ENCODE results near the gene ANGPTL4. TPM values are rescaled to one million over a fixed set of nuclear protein-coding genes. Genes with fewer than 3 reads are reported as not detected.

The ANGPTL4 gene
- total and polyA plus RNA-seq, 2 of the 13 experiments (the other 11 are each of a cell fraction or from before 2014, with no cell fraction given) = 0.80 to 21.7 TPM

GRCh38 chr19:8363803-8364771 is at the start of gene ANGPTL4 (continued):
- TF ChIP-seq, protein P1, sequence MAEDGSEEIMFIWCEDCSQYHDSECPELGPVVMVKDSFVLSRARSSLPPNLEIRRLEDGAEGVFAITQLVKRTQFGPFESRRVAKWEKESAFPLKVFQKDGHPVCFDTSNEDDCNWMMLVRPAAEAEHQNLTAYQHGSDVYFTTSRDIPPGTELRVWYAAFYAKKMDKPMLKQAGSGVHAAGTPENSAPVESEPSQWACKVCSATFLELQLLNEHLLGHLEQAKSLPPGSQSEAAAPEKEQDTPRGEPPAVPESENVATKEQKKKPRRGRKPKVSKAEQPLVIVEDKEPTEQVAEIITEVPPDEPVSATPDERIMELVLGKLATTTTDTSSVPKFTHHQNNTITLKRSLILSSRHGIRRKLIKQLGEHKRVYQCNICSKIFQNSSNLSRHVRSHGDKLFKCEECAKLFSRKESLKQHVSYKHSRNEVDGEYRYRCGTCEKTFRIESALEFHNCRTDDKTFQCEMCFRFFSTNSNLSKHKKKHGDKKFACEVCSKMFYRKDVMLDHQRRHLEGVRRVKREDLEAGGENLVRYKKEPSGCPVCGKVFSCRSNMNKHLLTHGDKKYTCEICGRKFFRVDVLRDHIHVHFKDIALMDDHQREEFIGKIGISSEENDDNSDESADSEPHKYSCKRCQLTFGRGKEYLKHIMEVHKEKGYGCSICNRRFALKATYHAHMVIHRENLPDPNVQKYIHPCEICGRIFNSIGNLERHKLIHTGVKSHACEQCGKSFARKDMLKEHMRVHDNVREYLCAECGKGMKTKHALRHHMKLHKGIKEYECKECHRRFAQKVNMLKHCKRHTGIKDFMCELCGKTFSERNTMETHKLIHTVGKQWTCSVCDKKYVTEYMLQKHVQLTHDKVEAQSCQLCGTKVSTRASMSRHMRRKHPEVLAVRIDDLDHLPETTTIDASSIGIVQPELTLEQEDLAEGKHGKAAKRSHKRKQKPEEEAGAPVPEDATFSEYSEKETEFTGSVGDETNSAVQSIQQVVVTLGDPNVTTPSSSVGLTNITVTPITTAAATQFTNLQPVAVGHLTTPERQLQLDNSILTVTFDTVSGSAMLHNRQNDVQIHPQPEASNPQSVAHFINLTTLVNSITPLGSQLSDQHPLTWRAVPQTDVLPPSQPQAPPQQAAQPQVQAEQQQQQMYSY (CRISPR knock-in tag; IDR thresholded peaks at IDR 0.05) = peak; percentile 46; the same call in 1 of the 2 replicates
- TF ChIP-seq RFX1 (IDR thresholded peaks at IDR 0.05) (no peak), CBFB (CRISPR knock-in tag; IDR thresholded peaks at IDR 0.05) (no peak), ZFP82 (CRISPR knock-in tag; IDR thresholded peaks at IDR 0.05; ENCODE audit: borderline replicate concordance) (no peak), ZNF512 (CRISPR knock-in tag; IDR thresholded peaks at IDR 0.05) (no peak), ZNF549 (CRISPR knock-in tag; IDR thresholded peaks at IDR 0.05) (no peak), ZMYM4 (CRISPR knock-in tag; IDR thresholded peaks at IDR 0.05) (no peak; the same call in none of the 2 replicates), RNF219 (CRISPR knock-in tag; IDR thresholded peaks at IDR 0.05) (no peak), ETV6 (CRISPR knock-in tag; conservative IDR thresholded peaks at IDR 0.05) (no peak), ZKSCAN8 (CRISPR knock-in tag; IDR thresholded peaks at IDR 0.05; ENCODE audit: borderline replicate concordance) (no peak), ZNF446 (CRISPR knock-in tag; IDR thresholded peaks at IDR 0.05) (no peak), ZNF589 (CRISPR knock-in tag; conservative IDR thresholded peaks at IDR 0.05) (no peak), NFYB (CRISPR knock-in tag; IDR thresholded peaks at IDR 0.05) (no peak), ZNF232 (CRISPR knock-in tag; IDR thresholded peaks at IDR 0.05; ENCODE audit: borderline replicate concordance) (no peak), ZNF615 (CRISPR knock-in tag; IDR thresholded peaks at IDR 0.05; ENCODE audit: borderline replicate concordance) (no peak), ZNF878 (CRISPR knock-in tag; IDR thresholded peaks at IDR 0.05) (peak; percentile 49; the same call in 1 of the 2 replicates), TEAD3 (CRISPR knock-in tag; optimal IDR thresholded peaks at IDR 0.05; ENCODE audit: borderline replicate concordance) (no peak)
- TF ChIP-seq, protein P2, sequence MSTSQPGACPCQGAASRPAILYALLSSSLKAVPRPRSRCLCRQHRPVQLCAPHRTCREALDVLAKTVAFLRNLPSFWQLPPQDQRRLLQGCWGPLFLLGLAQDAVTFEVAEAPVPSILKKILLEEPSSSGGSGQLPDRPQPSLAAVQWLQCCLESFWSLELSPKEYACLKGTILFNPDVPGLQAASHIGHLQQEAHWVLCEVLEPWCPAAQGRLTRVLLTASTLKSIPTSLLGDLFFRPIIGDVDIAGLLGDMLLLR (CRISPR knock-in tag; IDR thresholded peaks at IDR 0.05) = no peak
- TF ChIP-seq, protein P3, sequence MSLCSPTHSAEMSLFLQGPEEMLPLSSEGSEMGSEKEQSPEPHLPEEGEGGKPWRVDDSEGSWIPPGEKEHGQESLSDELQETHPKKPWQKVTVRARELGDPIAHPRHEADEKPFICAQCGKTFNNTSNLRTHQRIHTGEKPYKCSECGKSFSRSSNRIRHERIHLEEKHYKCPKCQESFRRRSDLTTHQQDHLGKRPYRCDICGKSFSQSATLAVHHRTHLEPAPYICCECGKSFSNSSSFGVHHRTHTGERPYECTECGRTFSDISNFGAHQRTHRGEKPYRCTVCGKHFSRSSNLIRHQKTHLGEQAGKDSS (CRISPR knock-in tag; IDR thresholded peaks at IDR 0.05; ENCODE audit: borderline replicate concordance, low read depth) = peak; percentile 44; the same call in 1 of the 2 replicates
